GM18858 (cell line): ENCODE data around the gene MAP3K20.
"Not testable (repeated sequence)": the region's sequence is repeated elsewhere in the genome, so short reads cannot be mapped to it uniquely, and the experiment has no call there.

Experiments
- ATAC-seq: cut with Tn5 transposase; IDR thresholded peaks from one replicate; pipeline ENCODE4 v1.9.1; 2021; ENCODE audit not compliant: unreplicated experiment

Gene MAP3K20

GRCh38 chr2:173153301-173153885 lies 77.7 kb downstream of the MAP3K20 start:
- ATAC-seq: no peak

- no peak for ATAC-seq
Measured at GRCh38 chr2:173157676-173158293, 82.1 kb downstream of the MAP3K20 start.

- ATAC-seq: no peak
Measured at GRCh38 chr2:173159791-173160463, 84.3 kb downstream of the MAP3K20 start.

GRCh38 chr2:173160618-173161017 lies 85.0 kb downstream of the MAP3K20 start:
- no peak for ATAC-seq

GRCh38 chr2:173161040-173161439 lies 85.4 kb downstream of the MAP3K20 start:
- no peak for ATAC-seq

- ATAC-seq: no peak
Measured at GRCh38 chr2:173161507-173161906, 85.9 kb downstream of the MAP3K20 start.

DNA sequence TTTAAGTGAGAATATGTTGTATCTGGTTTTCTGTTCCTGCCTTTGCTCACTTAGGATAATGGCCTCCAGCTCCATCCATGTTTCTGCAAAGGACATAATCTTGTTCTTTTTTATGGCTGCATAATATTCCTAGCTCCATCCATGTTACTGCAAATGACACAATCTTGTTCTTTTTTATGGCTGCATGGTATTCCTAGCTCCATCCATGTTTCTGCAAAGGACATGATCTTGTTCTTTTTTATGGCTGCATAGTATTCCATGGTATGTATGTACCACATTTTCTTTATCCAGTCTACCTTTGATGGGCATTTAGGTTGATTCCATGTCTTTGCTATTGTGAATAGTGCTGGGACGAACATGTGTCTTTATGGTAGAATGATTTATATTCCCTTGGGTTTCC lies 87.7 kb downstream of the MAP3K20 start:
- ATAC-seq: not testable (repeated sequence)

DNA sequence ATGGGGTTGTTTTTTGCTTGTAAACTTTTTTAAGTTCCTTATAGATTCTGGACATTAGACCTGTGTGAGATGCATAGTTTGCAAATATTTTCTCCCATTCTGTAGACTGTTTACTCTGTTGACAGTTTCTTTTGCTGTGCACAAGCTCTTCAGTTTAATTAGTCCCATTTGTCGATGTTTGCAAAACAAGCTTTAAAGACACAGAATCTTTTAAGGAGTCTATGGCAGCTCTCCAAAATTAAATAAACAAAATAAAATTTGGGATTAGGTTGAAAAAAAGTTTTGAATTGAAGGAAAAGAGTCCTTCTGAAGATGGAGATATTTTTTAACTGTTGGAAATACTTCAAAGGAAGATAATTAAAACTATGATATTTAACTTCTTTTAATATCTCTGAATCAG lies 88.8 kb downstream of the MAP3K20 start:
- ATAC-seq: no peak

DNA sequence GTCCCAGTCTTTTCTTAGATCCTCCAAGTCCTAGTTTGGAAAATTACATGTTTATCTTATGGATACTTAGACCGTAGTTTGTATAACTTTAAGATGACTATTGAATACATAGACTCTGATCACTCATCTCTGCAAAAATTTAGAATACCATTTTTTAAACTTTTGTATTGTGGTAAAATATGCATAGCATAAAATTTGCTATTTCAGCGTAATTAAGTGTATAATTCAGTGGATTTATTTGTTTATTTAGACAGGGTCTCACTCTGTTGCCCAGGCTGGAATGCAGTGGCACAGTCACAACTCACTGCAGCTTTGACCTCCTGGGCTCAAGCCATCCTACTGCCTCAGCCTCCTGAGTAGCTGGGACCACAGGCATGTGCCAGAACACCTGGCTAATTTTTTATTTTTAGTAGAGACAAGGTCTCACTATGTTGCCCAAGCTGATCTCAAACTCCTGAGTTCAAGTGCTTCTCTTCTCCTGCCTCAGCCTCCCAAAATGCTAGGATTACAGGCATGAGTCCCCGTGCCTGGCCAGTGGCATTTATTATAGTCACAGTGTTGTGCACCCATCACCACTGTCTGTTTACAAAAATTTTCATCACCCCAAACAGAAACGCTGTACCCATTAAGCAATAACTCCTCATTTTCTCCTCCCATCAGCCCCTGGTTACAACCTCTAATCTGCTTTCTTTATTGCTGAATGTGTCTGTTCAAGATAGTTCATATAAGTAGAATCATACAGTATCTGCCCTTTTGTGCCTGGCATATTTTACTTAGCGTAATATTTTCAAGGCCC lies 90.0 kb downstream of the MAP3K20 start:
- no peak for ATAC-seq

- no peak for ATAC-seq
Measured at GRCh38 chr2:173171321-173171720, 95.7 kb downstream of the MAP3K20 start.

GRCh38 chr2:173171924-173172643 lies 96.4 kb downstream of the MAP3K20 start:
- ATAC-seq: no peak

DNA sequence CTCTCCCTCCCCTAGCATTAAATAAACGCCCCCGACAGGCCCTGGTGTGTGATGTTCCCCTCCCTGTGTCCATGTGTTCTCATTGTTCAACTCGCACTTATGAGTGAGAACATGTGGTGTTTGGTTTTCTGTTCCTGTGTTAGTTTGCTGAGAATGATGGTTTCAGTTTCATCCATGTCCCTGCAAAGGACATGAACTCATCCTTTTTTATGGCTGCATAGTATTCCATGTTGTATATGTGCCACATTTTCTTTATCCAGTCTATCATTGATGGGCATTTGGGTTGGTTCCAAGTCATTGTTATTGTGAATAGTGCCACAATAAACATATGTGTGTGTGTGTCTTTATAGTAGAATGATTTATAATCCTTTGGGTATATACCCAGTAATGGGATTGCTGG lies 98.7 kb downstream of the MAP3K20 start:
- not testable (repeated sequence) for ATAC-seq

GRCh38 chr2:173175222-173175621 lies 99.6 kb downstream of the MAP3K20 start:
- no peak for ATAC-seq

DNA sequence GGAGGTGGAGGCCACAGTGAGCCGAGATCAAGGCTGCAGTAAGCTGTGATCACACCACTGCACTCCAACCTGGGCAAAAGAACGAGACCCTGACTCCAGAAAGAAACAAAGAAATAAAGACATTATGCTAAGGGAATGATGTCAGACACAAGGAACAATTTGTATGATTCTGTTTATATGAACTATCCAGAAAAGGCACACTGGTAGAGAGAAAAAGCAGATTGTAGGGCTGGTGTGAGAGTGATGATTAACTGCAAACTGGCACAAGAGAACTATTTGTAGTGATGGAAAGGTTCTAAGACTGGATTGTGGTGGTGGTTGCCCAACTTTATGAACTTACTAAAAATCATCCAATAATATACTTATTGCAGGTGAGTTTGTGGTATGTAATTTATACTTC lies 106.3 kb downstream of the MAP3K20 start:
- ATAC-seq: no peak

DNA sequence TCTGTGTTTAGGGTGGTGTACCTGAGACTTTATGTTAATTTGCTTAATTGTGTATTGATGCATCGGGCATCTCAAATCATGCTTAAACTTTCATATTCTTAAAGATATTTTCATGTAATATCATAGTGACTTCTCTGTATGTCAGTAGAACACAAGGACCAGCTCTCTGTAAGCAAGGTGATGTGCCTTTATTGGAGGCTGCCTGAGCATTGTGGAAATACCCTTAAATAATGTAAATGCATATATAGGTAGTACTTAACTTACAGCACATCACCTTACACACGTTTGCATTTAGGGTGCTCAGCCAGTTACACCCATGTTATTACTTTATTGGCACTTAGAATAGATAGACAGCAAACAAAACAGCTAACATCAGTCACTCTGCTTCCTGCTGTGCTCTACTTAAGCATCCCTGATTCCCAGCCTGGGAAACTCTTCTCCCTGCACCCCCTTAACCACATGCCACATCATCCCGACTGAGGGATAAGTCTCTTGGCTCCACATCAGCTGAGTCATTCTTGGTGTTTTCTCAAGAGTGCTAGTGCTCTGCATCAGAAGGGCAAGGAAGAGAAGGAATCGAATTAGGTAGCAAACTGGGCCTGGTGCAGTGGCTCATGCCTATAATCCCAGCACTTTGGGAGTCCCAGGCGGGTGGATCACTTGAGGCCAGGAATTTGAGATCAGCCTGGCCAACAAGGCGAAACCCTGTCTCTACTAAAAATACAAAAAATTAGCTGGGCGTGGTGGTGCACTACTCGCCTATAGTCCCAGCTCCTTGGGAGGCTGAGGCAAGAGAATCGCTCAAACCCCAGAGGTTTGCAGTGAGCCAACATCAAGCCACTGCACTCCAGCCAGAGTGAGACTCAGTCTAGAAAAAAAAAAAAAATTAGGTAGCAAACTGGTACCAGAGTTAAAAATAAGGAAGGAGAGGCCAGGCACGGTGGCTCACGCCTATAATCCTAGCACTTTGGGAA lies 108.7 kb downstream of the MAP3K20 start:
- ATAC-seq: no peak

GRCh38 chr2:173185437-173185836 lies 109.8 kb downstream of the MAP3K20 start:
- ATAC-seq: no peak

DNA sequence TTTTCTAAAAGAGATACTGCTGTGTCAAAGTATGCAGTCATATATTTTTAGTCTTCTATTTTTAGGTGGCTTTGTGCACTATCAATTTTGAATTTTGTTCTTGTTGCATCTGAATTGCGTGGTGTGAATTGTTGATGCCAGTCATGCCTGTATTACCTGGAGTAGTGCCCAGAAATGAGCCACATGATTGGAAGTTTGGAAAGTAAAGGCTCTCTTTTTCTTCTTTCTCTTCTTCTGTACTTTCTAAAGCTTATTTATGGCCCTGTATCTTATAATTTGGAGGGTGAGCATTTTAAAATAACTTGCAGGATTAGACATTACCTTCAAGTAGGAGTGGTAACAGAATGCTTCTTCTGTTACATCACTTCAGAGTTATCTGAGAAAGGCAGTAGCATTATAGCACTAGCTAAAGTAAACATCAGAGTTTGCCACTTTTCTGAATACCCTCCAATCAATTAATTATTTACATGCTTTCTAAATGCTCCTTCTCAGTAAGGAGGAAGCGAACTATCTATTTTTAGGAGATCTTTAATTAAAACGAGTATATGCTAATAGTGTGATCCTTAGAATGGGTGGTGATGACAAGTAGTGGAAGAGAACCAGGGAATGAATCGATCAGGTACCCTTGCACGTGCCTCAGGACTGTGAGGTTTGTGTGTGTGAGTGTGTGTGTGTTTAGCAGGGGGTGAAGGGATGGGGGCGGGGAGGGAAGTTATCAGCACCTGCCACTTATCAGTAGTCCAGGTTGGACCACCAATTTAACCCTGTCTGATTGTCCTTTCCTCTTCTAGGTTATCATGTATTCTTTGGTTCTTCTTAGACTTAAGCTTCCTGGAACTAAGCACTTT lies 112.5 kb downstream of the MAP3K20 start:
- ATAC-seq: no peak

DNA sequence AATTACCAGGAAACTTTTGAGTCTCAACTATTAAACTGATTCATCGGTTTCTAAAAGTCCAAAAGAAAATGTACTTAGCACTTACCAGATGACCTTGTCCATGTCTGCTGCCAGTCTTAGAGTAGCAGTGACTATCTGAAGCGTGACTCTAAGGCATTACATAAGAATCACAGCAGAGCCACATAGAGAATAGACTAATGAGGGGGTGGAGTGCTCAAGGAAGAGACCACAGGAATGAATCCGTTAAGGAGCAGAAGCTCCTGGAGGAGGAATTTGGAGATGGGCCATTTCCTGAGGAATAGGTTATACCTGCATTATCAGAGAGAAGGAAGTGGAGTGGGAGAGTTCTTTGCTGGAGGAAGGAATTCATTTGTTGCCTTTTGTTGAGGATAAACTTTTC lies 116.0 kb downstream of the MAP3K20 start:
- no peak for ATAC-seq

- ATAC-seq: no peak
Measured at GRCh38 chr2:173192071-173192470, 116.4 kb downstream of the MAP3K20 start.
